H9 (cell line): Measurements from ENCODE around the gene SP140L. TPM values are rescaled to one million over a fixed set of nuclear protein-coding genes. Genes with fewer than 3 reads are reported as not detected.

Source experiments
- DNase-seq: peaks from one replicate; pipeline ENCODE4 v3.0.0-alpha.2; 2017
- H2AFZ ChIP-seq: one replicate; pipeline ENCODE4 v1.6.1; 2013; ENCODE audit warnings: mild to moderate bottlenecking, low read length, control low read depth, moderate library complexity
- H2AK5ac ChIP-seq: 2 replicates; pipeline ENCODE4 v1.6.1; 2013; ENCODE audit warnings: low read length, control low read depth, mixed read lengths; ENCODE audit not compliant: insufficient read length
- H2BK120ac ChIP-seq: one replicate; pipeline ENCODE4 v1.6.1; 2013; ENCODE audit warnings: low read depth, mild to moderate bottlenecking, low read length, control low read depth, inconsistent platforms; ENCODE audit not compliant: poor library complexity, severe bottlenecking
- H2BK12ac ChIP-seq: 2 replicates; pipeline ENCODE4 v1.6.1; 2013; ENCODE audit warnings: low read length, control low read depth, mixed read lengths, low read depth; ENCODE audit not compliant: insufficient read length
- H2BK15ac ChIP-seq: 2 replicates; pipeline ENCODE4 v1.6.1; 2013; ENCODE audit warnings: low read depth, low read length, control low read depth
- H2BK20ac ChIP-seq: one replicate; pipeline ENCODE4 v1.6.1; 2013; ENCODE audit warnings: low read depth, mild to moderate bottlenecking, low read length, control low read depth, inconsistent platforms; ENCODE audit not compliant: poor library complexity, severe bottlenecking
- H2BK5ac ChIP-seq: 2 replicates; pipeline ENCODE4 v1.6.1; 2013; ENCODE audit warnings: low read length, control low read depth, mixed read lengths; ENCODE audit not compliant: insufficient read length
- H3K14ac ChIP-seq: 2 replicates; pipeline ENCODE4 v1.6.1; 2013; ENCODE audit warnings: low read length, control low read depth; ENCODE audit not compliant: insufficient read depth
- H3K18ac ChIP-seq: 2 replicates; pipeline ENCODE4 v1.6.1; 2013; ENCODE audit warnings: low read depth, mild to moderate bottlenecking, mixed read lengths, low read length, control low read depth; ENCODE audit not compliant: insufficient read length
- H3K23ac ChIP-seq: 2 replicates; pipeline ENCODE4 v1.6.1; 2013; ENCODE audit warnings: low read length, control low read depth, mixed read lengths, low read depth; ENCODE audit not compliant: insufficient read length
- H3K23me2 ChIP-seq: 2 replicates; pipeline ENCODE4 v1.6.1; 2013; ENCODE audit warnings: low read depth, mild to moderate bottlenecking, mixed read lengths, low read length, control low read depth; ENCODE audit not compliant: insufficient read length, poor library complexity, severe bottlenecking
- H3K27ac ChIP-seq: 2 replicates; pipeline ENCODE4 v1.5.1; 2013; ENCODE audit warnings: low read length, control low read depth, mixed read lengths, low read depth; ENCODE audit not compliant: insufficient read length
- H3K27me3 ChIP-seq: 2 replicates; pipeline ENCODE4 v1.6.1; 2013; ENCODE audit warnings: low read length, control low read depth, inconsistent platforms; ENCODE audit not compliant: insufficient read depth
- H3K4ac ChIP-seq: 2 replicates; pipeline ENCODE4 v1.6.1; 2013; ENCODE audit warnings: low read depth, mild to moderate bottlenecking, control low read depth, inconsistent platforms, low read length, moderate library complexity
- H3K4me1 ChIP-seq: 2 replicates; pipeline ENCODE4 v1.6.1; 2013; ENCODE audit warnings: low read length, control low read depth, inconsistent platforms; ENCODE audit not compliant: insufficient read depth
- H3K4me2 ChIP-seq: 2 replicates; pipeline ENCODE4 v1.6.1; 2013; ENCODE audit warnings: low read length, control low read depth, mixed read lengths; ENCODE audit not compliant: insufficient read length, insufficient read depth
- H3K56ac ChIP-seq: 2 replicates; pipeline ENCODE4 v1.6.1; 2013; ENCODE audit warnings: low read depth, mild to moderate bottlenecking, mixed read lengths, low read length, control low read depth; ENCODE audit not compliant: insufficient read length
- H3K79me1 ChIP-seq: 2 replicates; pipeline ENCODE4 v1.6.1; 2013; ENCODE audit warnings: low read depth, mild to moderate bottlenecking, moderate library complexity, low read length, control low read depth, inconsistent platforms; ENCODE audit not compliant: insufficient read depth, poor library complexity, severe bottlenecking
- H3K79me2 ChIP-seq: 2 replicates; pipeline ENCODE4 v1.6.1; 2013; ENCODE audit warnings: low read length, control low read depth, inconsistent platforms; ENCODE audit not compliant: insufficient read depth
- H3K9ac ChIP-seq: 2 replicates; pipeline ENCODE4 v1.6.1; 2013; ENCODE audit warnings: low read length, control low read depth, mixed read lengths; ENCODE audit not compliant: insufficient read length; ENCODE audit errors: extremely low read depth
- H3K9me3 ChIP-seq: one replicate; pipeline ENCODE4 v1.6.1; 2013; ENCODE audit warnings: low read depth, low read length, inconsistent platforms; ENCODE audit not compliant: control insufficient read depth
- H3T11ph ChIP-seq: one replicate; pipeline ENCODE4 v1.6.1; 2013; ENCODE audit warnings: mild to moderate bottlenecking, low read length, control low read depth, inconsistent platforms
- H4K20me1 ChIP-seq: one replicate; pipeline ENCODE4 v1.6.1; 2013; ENCODE audit not compliant: control insufficient read depth, insufficient read length, insufficient read depth
- H4K5ac ChIP-seq: 2 replicates; pipeline ENCODE4 v1.6.1; 2013; ENCODE audit warnings: low read depth, mild to moderate bottlenecking, mixed read lengths, low read length, control low read depth; ENCODE audit not compliant: insufficient read length
- H4K8ac ChIP-seq: replicated peaks from 2 replicates; pipeline ENCODE4 v1.6.1; 2013; ENCODE audit warnings: low read length, control low read depth, mixed read lengths, low read depth; ENCODE audit not compliant: insufficient read length
- H4K91ac ChIP-seq: 2 replicates; pipeline ENCODE4 v1.6.1; 2013; ENCODE audit warnings: low read depth, mild to moderate bottlenecking, moderate library complexity, mixed read lengths, low read length, control low read depth; ENCODE audit not compliant: insufficient read length
- H3K27ac Mint-ChIP-seq, 3 experiments: 2 replicates in 2 of 3; 3 replicates in 1 of 3; pipeline ENCODE4 v1.8.0; 2020 to 2021; ENCODE audit warnings: mixed read lengths in 3 of 3, mild to moderate bottlenecking in 1 of 3, moderate library complexity in 1 of 3
- H3K27me3 Mint-ChIP-seq: 2 replicates; pipeline ENCODE4 v1.8.0; 2021; ENCODE audit warnings: low read depth, mild to moderate bottlenecking, moderate library complexity, mixed read lengths
- H3K36me3 Mint-ChIP-seq, 3 experiments: 2 replicates in 2 of 3; 3 replicates in 1 of 3; pipeline ENCODE4 v1.8.0; 2020 to 2021; ENCODE audit warnings: low read depth in 3 of 3, mixed read lengths in 3 of 3; ENCODE audit not compliant: insufficient read depth in 1 of 3
- H3K4me1 Mint-ChIP-seq, 2 experiments: 2 replicates each; pipeline ENCODE4 v1.8.0; 2020; ENCODE audit warnings: mixed read lengths in 2 of 2
- H3K4me3 Mint-ChIP-seq, 2 experiments: 2 replicates in 1 of 2; 3 replicates in 1 of 2; pipeline ENCODE4 v1.8.0; 2020 to 2021; ENCODE audit warnings: mild to moderate bottlenecking in 2 of 2, mixed read lengths in 2 of 2, moderate library complexity in 1 of 2
- H3K9me3 Mint-ChIP-seq, 2 experiments: 2 replicates in 1 of 2; 3 replicates in 1 of 2; pipeline ENCODE4 v1.8.0; 2020; ENCODE audit warnings: mild to moderate bottlenecking in 2 of 2, mixed read lengths in 2 of 2, moderate library complexity in 1 of 2
- CTCF ChIP-seq: fragments of 200-600 bp; sonication (generic); conservative IDR thresholded peaks from 3 replicates; pipeline ENCODE4 v1.8.0; 2021; ENCODE audit warnings: antibody characterized with exemption, mild to moderate bottlenecking
- WGBS: extraction: QIAGEN DNeasy Blood & Tissue Kit; methylation state at CpG from one replicate; pipeline ENCODE4 v1.1.7; 2013; ENCODE audit warnings: missing lambda C conversion rate, low lambda C conversion rate, mixed read lengths; ENCODE audit not compliant: insufficient read length; ENCODE audit errors: extremely low coverage; 5-methylcytosine and 5-hydroxymethylcytosine counted together
- total RNA-seq: library from RNA; stranded (reverse); gene quantifications from 2 replicates; pipeline ENCODE4 v1.2.1, GENCODE V29; 2021

The SP140L gene
- total RNA-seq, 1 experiment from 2014 or later = 1.3 TPM

GRCh38 chr2:230417436-230417835 is 90.4 kb downstream of the SP140L start:
- H3K9me3 ChIP-seq = no peaks in the 10 kb centered on the region
- H3K4me1 Mint-ChIP-seq = peaks cover 0 to 5% of the 10 kb centered on the region in 2 experiments; a peak in 2 of 4 replicates
- DNase-seq = no peak
- no peak overlapping the region for H2BK15ac ChIP-seq
- H2AK5ac ChIP-seq = no peak overlapping the region
- no peak overlapping the region for H3K23ac ChIP-seq
- no peaks in the 10 kb centered on the region for H3K79me1 ChIP-seq
- no peak overlapping the region for H3K4ac ChIP-seq
- H3T11ph ChIP-seq = no peak overlapping the region
- no peak overlapping the region for H3K56ac ChIP-seq
- no peak for TF ChIP-seq CTCF
- no peaks in the 10 kb centered on the region for H3K9me3 Mint-ChIP-seq
- no peaks in the 10 kb centered on the region; the same call in 1 of the 2 replicates for H3K27me3 ChIP-seq
- no peak overlapping the region for H3K9ac ChIP-seq
- H2BK12ac ChIP-seq = no peak overlapping the region
- peaks cover 17% of the 10 kb centered on the region for H3K27me3 Mint-ChIP-seq
- H4K5ac ChIP-seq = no peak overlapping the region
- no peak overlapping the region for H4K91ac ChIP-seq
- H2BK120ac ChIP-seq = no peak overlapping the region
- H2BK5ac ChIP-seq = no peak overlapping the region
- no peaks in the 10 kb centered on the region for H3K79me2 ChIP-seq
- H3K4me2 ChIP-seq = no peak overlapping the region
- H3K27ac ChIP-seq = no peak overlapping the region
- no peak overlapping the region for H3K14ac ChIP-seq
- H4K8ac ChIP-seq = no peak overlapping the region
- no peaks in the 10 kb centered on the region for H3K23me2 ChIP-seq
- no peaks in the 10 kb centered on the region for H3K4me1 ChIP-seq
- no peak overlapping the region for H2BK20ac ChIP-seq
- H2AFZ ChIP-seq = no peak overlapping the region
- WGBS = no CpG with 5 or more reads among the region's 4 CpGs
- no peaks in the 10 kb centered on the region for H3K36me3 Mint-ChIP-seq
- H3K4me3 Mint-ChIP-seq = no peak overlapping the region
- no peak overlapping the region for H3K18ac ChIP-seq
- no peaks in the 10 kb centered on the region for H4K20me1 ChIP-seq
- H3K27ac Mint-ChIP-seq = no peak overlapping the region
